Right lobe of liver (tissue), 4 donors: ENCODE data around the gene GGNBP2.

Experiments used
- POLR2A ChIP-seq: fragments of 450-650 bp; IDR thresholded peaks from one replicate; pipeline ENCODE4 v1.6.1; 2017; ENCODE audit warnings: antibody characterized with exemption, mild to moderate bottlenecking
- TF ChIP-seq, protein P1 (sequence below), 4 donors: fragments of 200-600 bp in 3 of 4; fragments of 450-650 bp in 1 of 4; IDR thresholded peaks; one replicate each; pipeline versions ENCODE4 v1.5.1 to v1.8.0; 2016 to 2022; ENCODE audit warnings: antibody characterized with exemption in 4 of 4, mild to moderate bottlenecking in 2 of 4
- donor health status: DM: no; HTN: no; CAD: no.
- donor health status: DM: no; HTN: no; CAD: no.
- donor health status: DM: no; HTN: yes; CAD: no.

DNA sequence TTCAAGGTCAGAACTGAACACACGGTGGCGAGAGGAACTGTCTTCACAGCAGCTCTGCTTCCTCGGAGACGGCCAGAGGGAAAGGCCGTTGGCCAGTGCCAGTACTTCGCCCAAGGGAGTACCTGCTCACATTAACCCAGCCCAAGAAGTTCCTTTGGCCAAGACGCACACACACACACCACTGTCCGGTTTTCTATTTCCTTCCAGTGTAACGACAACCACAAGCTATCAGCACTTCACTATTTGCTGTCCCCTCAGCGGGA lies 744 bp upstream of the GGNBP2 start:
- no peak for TF ChIP-seq POLR2A
- TF ChIP-seq, protein P1, sequence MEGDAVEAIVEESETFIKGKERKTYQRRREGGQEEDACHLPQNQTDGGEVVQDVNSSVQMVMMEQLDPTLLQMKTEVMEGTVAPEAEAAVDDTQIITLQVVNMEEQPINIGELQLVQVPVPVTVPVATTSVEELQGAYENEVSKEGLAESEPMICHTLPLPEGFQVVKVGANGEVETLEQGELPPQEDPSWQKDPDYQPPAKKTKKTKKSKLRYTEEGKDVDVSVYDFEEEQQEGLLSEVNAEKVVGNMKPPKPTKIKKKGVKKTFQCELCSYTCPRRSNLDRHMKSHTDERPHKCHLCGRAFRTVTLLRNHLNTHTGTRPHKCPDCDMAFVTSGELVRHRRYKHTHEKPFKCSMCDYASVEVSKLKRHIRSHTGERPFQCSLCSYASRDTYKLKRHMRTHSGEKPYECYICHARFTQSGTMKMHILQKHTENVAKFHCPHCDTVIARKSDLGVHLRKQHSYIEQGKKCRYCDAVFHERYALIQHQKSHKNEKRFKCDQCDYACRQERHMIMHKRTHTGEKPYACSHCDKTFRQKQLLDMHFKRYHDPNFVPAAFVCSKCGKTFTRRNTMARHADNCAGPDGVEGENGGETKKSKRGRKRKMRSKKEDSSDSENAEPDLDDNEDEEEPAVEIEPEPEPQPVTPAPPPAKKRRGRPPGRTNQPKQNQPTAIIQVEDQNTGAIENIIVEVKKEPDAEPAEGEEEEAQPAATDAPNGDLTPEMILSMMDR (IDR thresholded peaks at IDR 0.05): no peak
